GM10847 (cell line): Measurements from ENCODE around the gene DPYSL4.

Experiments used
- POLR2A ChIP-seq: IDR thresholded peaks from 2 replicates; pipeline ENCODE4 v1.6.1; 2011; ENCODE audit not compliant: insufficient read length; ENCODE audit errors: extremely low read depth

Gene DPYSL4

GRCh38 chr10:132204078-132204780 is 17.5 kb downstream of the DPYSL4 start:
- no peak for TF ChIP-seq POLR2A

- TF ChIP-seq POLR2A = no peak
These were observed 18.2 kb downstream of the DPYSL4 start for GRCh38 chr10:132204781-132205473.

- no peak for TF ChIP-seq POLR2A
These were observed 19.1 kb downstream of the DPYSL4 start for GRCh38 chr10:132205650-132206376.

GRCh38 chr10:132206377-132206745 is 19.6 kb downstream of the DPYSL4 start:
- no peak for TF ChIP-seq POLR2A

- TF ChIP-seq POLR2A = no peak
These were observed 20.2 kb downstream of the DPYSL4 start for GRCh38 chr10:132206806-132207535.

- no peak for TF ChIP-seq POLR2A
These were observed 21.1 kb downstream of the DPYSL4 start for GRCh38 chr10:132207536-132208461.

GRCh38 chr10:132208462-132209050 is 21.8 kb downstream of the DPYSL4 start:
- no peak for TF ChIP-seq POLR2A

- no peak for TF ChIP-seq POLR2A
These were observed 22.4 kb downstream of the DPYSL4 start for GRCh38 chr10:132209130-132209529.

GRCh38 chr10:132209978-132210530 is 23.3 kb downstream of the DPYSL4 start:
- TF ChIP-seq POLR2A = no peak

GRCh38 chr10:132210766-132211165 is 24.0 kb downstream of the DPYSL4 start:
- no peak for TF ChIP-seq POLR2A

GRCh38 chr10:132211246-132211645 is 24.5 kb downstream of the DPYSL4 start:
- TF ChIP-seq POLR2A = no peak

- no peak for TF ChIP-seq POLR2A
These were observed 26.1 kb downstream of the DPYSL4 start for GRCh38 chr10:132212816-132213215.

GRCh38 chr10:132213917-132214316 is 27.2 kb downstream of the DPYSL4 start:
- no peak for TF ChIP-seq POLR2A

GRCh38 chr10:132219486-132219885 is 32.7 kb downstream of the DPYSL4 start:
- TF ChIP-seq POLR2A = no peak

GRCh38 chr10:132220061-132220460 is 33.3 kb downstream of the DPYSL4 start:
- TF ChIP-seq POLR2A = no peak
